T-helper 2 cell treated with Interferon-gamma antibody and Interleukin-4, amounts not matched to agents 100 ng/mL and 5 ng/mL, for 36 hours (primary cell): ENCODE data around the gene SLC13A2. TPM values are rescaled to one million over a fixed set of nuclear protein-coding genes. Genes with fewer than 3 reads are reported as not detected.

ENCODE experiments used
- intact Hi-C: fragments of 100-400 bp; cut with micrococcal nuclease; formaldehyde crosslinking; loops from one replicate; pipeline ENCODE4 v1.15.1; 2023
- total RNA-seq: library from RNA; stranded (reverse); gene quantifications from 2 replicates; pipeline ENCODE4 v1.2.3, GENCODE V29; 2022

The SLC13A2 gene
- total RNA-seq, 1 donor from 2014 or later: not detected

GRCh38 chr17:28491860-28492259 lies 18.4 kb downstream of the SLC13A2 start:
- intact Hi-C loops: no loop called here

GRCh38 chr17:28492352-28493310 lies 19.2 kb downstream of the SLC13A2 start:
- intact Hi-C loops: no loop called here

- intact Hi-C loops: no loop called here
These were observed 20.0 kb downstream of the SLC13A2 start for GRCh38 chr17:28493460-28493859.

DNA sequence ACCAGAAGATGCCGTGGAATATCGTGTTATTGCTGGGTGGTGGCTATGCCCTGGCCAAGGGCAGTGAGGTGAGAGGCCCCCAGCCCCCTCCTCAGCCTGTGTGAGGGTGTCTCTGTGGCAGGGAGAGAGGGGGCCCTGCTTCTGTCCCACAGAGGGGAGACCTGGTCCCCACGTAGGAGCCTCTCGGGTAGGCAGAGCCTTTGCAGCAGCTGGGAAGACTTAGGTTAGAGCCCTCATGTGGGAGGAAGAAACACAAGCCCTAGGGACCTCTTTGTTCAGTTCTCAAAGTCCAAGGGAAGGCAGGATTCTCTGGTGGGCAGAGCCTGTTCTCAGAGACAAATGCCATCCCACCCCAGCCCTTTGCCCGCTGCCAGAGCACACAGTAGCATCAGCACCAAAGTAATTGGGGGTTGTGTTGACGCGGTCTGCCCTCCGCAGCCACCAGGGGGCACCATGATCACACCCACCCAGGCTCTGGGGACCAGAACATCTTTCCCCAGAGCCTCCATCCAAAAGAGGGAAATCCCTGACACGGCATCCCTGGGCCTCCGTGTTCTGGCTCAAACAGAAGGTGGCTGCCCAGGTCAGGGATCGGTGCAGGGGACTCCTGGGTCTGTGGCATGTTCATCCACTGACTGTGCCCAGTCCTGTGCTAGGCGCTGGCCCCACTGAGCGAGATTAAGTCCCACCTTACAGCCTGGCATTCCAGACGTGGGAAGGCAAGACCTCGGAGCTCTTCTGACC lies 21.2 kb downstream of the SLC13A2 start:
- intact Hi-C loops: loop anchor here (1.0 to 2.0 kb wide), 3 partner anchors 46 to 118 kb away; no protein-coding TSS in a partner anchor

DNA sequence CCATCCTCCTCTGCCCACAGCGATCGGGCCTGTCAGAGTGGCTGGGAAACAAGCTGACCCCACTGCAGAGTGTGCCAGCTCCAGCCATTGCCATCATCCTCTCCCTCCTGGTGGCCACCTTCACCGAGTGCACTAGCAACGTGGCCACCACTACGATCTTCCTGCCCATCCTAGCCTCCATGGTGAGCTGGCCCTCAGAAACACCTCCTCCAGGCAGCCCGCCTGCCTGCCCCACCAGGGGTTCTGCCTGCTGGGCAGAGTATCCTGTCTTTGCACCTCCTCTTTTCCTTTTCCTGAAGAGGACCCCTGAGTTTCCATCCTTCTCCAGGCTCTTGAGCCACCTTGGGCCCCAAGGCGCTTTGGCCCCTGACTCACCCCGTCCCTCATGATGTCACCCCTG lies 22.2 kb downstream of the SLC13A2 start:
- intact Hi-C loops: loop anchor here (2.0 kb wide), 2 partner anchors 53 to 117 kb away; no protein-coding TSS in a partner anchor

- intact Hi-C loops: no loop called here
These were observed 24.5 kb downstream of the SLC13A2 start for GRCh38 chr17:28497931-28498330.

DNA sequence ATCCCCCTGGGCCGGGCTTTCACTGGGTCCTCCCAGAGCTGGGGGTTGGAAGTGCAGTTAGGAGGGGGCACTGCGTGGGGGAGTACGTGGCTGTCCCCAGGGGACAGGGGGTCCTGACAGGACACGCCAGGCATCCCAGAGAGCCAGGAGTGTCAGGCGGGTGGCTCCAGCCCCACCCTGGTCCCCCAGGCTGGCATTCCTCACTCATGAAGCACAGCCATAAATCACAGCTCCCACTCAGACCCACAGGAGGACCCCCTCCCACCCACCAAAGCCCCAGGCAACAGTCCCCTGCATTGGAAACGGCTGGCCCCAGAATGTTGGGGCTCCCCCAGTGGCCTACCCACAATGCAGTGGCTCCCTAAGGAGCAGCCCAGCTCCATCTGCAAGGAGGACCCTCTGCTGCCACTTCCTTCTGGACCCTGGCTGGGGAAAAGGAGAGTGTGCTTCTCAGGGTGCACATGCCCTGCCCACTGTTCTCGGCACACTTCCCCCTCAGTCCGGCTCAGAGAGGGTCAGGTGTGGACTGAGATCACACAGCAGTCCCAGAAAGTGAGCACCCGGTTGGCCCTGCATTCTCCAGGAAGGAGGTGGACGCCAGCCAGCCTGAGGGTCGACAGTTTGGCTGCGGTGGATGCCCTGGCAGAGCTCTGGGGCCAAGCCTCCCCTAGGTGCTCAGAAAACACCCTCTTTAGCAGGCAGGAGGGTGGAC lies 25.4 kb downstream of the SLC13A2 start:
- intact Hi-C loops: no loop called here

DNA sequence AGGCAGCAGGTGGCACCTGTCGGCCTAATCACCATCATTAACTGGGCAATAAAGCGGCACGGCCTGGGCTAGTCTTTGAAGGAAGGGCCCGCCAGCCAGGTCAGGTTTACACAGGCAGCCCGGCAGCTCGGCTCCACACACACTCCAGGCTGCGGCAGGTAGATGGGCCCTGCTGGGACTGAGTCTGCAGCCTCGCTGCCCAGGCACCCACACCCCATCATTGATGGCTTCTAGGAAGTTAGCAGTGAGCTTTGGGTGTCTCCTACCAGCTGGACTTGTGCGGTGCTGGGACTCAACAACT lies 25.9 kb downstream of the SLC13A2 start:
- intact Hi-C loops: no loop called here

- intact Hi-C loops: no loop called here
These were observed 26.4 kb downstream of the SLC13A2 start for GRCh38 chr17:28499684-28500357.

GRCh38 chr17:28500712-28501379 lies 27.4 kb downstream of the SLC13A2 start:
- intact Hi-C loops: no loop called here

DNA sequence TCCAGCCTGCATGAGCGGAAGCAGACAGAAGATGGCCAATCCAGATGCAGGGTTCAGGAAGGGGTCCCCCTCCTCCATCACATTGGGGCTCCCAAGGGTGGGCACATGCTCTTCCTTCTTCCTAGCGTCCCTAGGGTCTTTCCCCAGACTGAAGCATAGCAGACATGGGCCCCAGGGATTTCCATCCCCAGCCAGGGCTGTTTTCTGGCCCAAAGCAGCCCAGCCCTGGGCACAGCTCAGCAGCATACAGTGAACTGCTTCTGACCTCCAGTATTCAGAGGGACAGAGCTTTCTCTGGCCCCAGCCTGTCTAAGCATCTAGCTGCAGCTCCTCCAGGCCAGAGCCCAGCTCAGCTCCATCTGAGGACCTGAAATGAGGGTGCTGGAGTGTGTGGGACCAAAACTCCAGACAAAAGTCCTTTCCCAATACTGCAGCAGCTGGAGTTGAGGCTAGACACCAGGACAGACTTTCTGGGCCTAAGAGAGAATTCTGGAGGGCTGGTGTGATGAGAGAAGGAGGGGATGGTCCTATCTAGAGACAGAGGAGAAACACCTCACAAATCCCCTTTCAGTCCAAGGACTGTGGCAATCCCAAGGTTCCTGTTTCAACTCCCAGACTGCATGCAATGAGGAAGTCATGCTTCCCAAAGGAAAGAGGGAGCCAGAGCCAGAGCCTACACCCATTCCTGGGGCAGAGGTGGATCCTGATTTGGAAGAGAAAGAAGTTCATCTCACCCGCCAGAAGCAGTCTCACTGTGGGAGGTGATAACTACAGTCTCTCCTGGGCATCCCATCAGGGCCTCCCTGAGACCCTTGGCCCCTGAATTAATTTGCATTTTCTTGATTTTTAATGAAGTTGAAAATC lies 28.2 kb downstream of the SLC13A2 start:
- intact Hi-C loops: no loop called here

DNA sequence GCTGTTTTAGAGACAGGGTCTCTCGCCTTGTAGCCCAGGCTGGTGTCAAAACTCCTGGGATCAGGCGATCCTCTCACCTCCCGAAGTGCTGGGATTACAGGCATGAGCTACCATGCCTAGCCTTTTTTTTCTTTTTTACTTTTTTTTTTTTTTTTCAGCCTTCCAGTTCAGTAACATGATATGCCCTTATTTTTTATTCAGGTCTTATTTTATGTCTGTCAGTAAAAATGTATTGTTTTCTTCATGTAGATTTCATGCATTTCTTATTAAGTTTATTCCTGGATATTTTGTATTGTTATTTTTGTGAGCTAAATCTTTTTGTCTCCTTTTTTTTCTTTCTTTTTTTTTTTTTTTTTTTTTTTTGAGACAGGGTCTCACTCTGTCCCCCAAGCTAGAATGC lies 30.0 kb downstream of the SLC13A2 start:
- intact Hi-C loops: no loop called here

GRCh38 chr17:28505986-28506665 lies 32.7 kb downstream of the SLC13A2 start, which contains the start of gene FOXN1:
Gene FOXN1, plus strand, starts transcription at chr17:28506348. Its CDS starts 17,622 bp downstream, at chr17:28523970.
- intact Hi-C loops: no loop called here

DNA sequence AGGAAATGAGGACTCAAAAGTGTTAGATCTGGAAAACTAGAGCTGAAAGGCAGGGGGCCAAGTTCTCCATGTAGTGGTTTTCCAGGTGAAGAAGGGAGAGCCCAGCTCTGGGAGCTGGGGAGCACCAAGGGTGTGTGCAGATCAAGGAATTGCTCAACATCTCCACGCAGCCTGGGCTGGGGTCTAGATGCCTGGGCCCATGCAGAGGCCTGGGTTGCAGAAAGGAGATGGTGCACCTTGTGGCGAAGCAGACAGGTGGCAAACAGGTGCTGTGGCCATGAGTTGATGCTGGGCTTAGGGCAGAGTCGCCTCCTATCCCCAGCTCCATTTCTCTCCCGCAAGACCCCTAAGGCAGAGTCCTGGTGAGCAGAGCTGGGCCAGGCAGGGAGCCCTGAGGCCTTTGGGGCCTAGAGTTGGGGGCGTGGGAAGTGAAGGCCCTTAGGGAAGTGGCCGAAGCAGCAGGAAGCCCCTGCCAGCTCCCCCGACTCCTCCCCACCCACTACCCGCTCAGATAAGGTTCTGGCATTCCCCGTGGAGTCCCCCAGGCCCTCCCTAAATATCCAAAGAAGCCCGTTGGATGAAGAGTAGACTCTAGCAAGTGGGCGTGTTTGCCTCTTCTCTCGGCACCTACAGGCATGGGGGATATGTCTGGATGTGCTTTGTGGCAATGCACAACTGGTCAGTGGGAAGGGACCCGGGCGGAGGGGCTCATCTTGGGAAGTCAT lies 33.5 kb downstream of the SLC13A2 start:
- intact Hi-C loops: no loop called here

DNA sequence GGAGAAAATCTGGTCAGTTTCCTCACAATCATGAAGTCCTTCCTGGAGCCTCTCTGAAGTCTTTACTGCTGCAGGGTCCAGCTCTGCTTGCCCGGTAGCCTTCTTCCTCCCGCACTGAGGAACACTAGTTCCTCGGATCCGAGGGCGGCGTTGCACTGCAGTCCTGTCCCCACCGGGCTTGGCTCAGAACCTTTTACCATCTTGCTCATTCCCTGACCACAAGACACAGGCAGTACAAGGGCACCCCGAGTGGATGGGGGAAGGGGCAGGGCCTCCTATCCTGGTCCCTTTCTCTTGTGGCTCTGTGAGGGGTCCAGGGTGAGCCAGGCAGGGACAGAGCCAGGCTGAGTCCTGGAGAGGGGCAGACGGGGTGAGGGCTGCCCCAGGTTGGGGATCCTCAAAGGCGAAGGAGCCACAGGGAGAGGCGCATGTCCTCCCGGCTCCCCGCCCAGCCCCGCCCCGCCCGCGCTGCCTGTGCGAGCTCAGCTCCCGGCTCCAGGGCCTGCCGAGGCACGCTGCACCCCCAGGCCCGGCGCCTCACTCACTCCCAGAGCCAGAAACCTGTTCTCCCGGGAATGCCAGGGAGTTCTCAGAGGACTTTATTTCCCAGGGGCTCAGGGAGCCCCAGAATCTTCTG lies 34.2 kb downstream of the SLC13A2 start:
- intact Hi-C loops: no loop called here

DNA sequence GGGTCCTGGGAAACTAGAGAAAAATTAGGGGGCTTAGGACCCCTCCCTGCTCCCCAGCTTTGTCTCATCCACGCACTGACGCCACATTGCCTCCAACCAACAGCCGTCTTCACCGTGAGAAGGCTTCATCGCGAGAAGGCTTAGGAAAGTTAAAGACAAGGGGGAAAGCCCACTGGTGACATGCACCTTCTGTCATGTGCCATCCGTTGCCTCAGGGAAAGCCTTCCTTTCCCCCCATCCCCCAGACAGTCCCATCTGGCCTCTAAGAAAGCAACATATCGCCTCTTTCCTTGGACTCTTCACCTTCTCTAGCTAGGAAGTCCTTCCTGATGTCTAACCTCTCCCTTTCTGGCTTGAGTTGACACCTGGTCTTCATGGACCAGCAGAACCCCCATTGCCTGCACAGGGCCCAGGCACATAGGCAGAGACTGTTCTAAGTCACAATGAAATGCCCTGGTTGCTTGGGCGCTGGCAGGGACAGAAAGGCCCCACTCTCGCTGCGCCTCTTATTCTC lies 34.8 kb downstream of the SLC13A2 start:
- intact Hi-C loops: no loop called here

DNA sequence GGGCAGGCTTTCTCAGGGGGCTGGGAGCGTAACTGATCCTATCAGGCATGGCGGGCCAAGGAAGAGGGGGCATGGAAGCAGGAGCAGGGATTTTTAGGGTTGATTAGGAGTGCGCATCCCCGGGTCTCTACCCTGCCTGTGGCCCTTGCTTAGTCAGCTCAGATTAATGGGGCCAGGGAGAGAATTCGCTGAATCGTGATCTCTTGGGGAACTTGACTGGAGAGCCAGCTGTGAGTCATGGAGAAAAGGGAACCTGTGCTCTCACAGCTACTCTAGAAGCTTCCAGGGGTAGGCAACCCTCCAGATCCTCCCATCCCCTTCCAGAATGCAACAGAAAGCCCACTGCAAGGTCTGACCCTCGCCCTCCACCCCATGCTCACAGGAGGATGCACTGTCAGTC lies 36.3 kb downstream of the SLC13A2 start:
- intact Hi-C loops: no loop called here
